ENCODE data around the gene CAND1. TPM values are rescaled to one million over a fixed set of nuclear protein-coding genes. Genes with fewer than 3 reads are reported as not detected.

CAND1 gene
- total and polyA plus RNA-seq, 2 donors (not counting 1 experiment from before 2014, with no cell fraction given) = 14.8 to 108 TPM

DNA sequence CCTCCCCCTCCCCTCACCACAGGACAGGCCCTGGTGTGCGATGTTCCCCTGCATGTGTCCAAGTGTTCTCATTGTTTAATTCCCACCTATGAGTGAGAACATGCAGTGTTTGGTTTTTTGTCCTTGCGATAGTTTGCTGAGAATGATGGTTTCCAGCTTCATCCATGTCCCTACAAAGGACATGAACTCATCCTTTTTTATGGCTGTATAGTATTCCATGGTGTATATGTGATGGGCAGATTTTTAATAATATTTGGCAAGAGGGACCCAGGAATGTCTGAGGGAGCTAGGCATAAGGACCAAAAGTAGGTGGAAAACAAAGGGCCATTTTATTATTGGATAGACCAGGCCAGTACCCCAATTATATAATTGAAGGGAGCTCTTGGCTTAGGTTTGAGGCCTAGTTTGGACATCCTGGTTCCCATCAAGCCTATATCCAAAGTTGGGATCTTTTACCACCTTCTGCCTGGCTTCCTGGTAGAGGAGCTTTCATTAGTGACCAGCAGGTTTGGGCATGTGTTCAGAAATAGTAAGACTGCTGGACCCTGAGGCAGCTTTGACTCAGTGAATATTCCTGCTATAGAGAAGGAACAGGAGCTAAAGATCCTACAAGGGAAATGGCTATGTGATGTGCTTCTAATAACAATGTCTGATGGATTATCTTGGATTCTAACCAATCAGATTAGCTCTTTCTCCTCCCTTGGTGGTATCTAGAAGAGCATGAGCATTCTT lies 76.0 kb downstream of the CAND1 start:
- peaks cover 27% of the 10 kb centered on the region for H3K9me3 Mint-ChIP-seq (ENCODE audit: insufficient read depth)
- no peak overlapping the region for H3K4me2 ChIP-seq (replicated peaks; ENCODE audit: low read depth, low read length, poor library complexity, severe bottlenecking)
- H3K27me3 ChIP-seq (replicated peaks in 1 of 4; ENCODE audit: control extremely low read depth in 1 of 4, control insufficient read depth in 3 of 4, insufficient read depth in 4 of 4, low read length in 3 of 4) = no peaks in the 10 kb centered on the region
- H3K36me3 ChIP-seq (replicated peaks in 1 of 2; ENCODE audit: control extremely low read depth in 1 of 2, control insufficient read depth in 1 of 2, extremely low read depth in 1 of 2, insufficient read depth in 2 of 2, low read length in 1 of 2) = no peaks in the 10 kb centered on the region
- H3K9ac ChIP-seq (ENCODE audit: low read length) = no peak overlapping the region
- no peak overlapping the region for H2AFZ ChIP-seq (ENCODE audit: insufficient read depth, low read depth, low read length, poor library complexity, severe bottlenecking)
- intact Hi-C loops (cut with micrococcal nuclease) = no loop called here
- no peaks in the 10 kb centered on the region for H4K20me1 ChIP-seq (ENCODE audit: control insufficient read depth, insufficient read depth, low read length, poor library complexity, severe bottlenecking)
- no peaks in the 10 kb centered on the region for H3K4me1 ChIP-seq (ENCODE audit: control insufficient read depth in 2 of 2, insufficient read depth in 2 of 2, low read length in 2 of 2)
- peaks cover 0 to 3% (median 2%) of the 10 kb centered on the region in 3 donors for H3K9me3 ChIP-seq (ENCODE audit: control extremely low read depth in 1 of 3, control insufficient read depth in 2 of 3, insufficient read depth in 1 of 3, low read length in 2 of 3)
- no CpG with 5 or more reads among the region's 2 CpGs for WGBS (ENCODE audit: insufficient coverage)
- H3K4me3 ChIP-seq (ENCODE audit: control extremely low read depth in 1 of 5, extremely low read depth in 1 of 5, insufficient read depth in 1 of 5, low read depth in 2 of 5, low read length in 4 of 5) = no peak overlapping the region
- H3K4me1 Mint-ChIP-seq = no peaks in the 10 kb centered on the region
- H3K27ac ChIP-seq (ENCODE audit: low read length in 2 of 2) = no peak overlapping the region
- ATAC-seq (ENCODE audit: low read depth) = no peak
- no peaks in the 10 kb centered on the region for H3K27me3 Mint-ChIP-seq
- ChIA-PET POLR2A (no interaction called here), CTCF (interaction anchor here (1.4 to 1.8 kb wide), 2 partner anchors 11 to 598 kb away, joined by 4 to 7 read pairs; no protein-coding TSS in a partner anchor)
- no peak for DNase-seq
- no peaks in the 10 kb centered on the region for H3K79me2 ChIP-seq (ENCODE audit: control insufficient read depth, insufficient read depth, low read length)
- H3K4me3 Mint-ChIP-seq = no peak overlapping the region
- no peak overlapping the region for H3K27ac Mint-ChIP-seq
- TF ChIP-seq, protein P1, sequence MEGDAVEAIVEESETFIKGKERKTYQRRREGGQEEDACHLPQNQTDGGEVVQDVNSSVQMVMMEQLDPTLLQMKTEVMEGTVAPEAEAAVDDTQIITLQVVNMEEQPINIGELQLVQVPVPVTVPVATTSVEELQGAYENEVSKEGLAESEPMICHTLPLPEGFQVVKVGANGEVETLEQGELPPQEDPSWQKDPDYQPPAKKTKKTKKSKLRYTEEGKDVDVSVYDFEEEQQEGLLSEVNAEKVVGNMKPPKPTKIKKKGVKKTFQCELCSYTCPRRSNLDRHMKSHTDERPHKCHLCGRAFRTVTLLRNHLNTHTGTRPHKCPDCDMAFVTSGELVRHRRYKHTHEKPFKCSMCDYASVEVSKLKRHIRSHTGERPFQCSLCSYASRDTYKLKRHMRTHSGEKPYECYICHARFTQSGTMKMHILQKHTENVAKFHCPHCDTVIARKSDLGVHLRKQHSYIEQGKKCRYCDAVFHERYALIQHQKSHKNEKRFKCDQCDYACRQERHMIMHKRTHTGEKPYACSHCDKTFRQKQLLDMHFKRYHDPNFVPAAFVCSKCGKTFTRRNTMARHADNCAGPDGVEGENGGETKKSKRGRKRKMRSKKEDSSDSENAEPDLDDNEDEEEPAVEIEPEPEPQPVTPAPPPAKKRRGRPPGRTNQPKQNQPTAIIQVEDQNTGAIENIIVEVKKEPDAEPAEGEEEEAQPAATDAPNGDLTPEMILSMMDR (IDR thresholded peaks at IDR 0.05) = no peak
- no peak for TF ChIP-seq EZH2 (IDR thresholded peaks at IDR 0.05; ENCODE audit: borderline replicate concordance, insufficient read depth, low read depth, low read length, poor library complexity, severe bottlenecking)

DNA sequence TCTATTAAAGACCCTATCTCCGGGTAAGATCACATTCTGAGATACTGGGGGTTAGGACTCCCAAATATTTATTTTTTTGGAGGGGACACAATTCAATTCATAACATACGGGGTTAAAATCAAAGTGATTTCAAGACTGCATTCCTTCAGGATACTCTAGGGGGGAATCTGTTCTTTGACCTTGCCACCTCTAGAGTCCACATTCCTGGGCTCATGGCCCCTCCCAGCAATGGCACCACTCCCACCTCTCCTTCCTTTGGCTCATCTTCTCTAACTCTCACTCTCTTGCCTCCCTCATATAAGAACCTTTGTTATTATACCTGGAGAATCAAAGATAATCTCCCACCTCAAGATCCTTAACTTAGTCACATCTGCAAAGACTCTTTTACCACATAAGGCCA lies 79.5 kb downstream of the CAND1 start:
- WGBS (ENCODE audit: insufficient coverage) = no CpG with 5 or more reads among the region's 2 CpGs
- Histone ChIP-seq H3K4me2 (replicated peaks; ENCODE audit: low read depth, low read length, poor library complexity, severe bottlenecking) (no peak overlapping the region), H3K79me2 (ENCODE audit: control insufficient read depth, insufficient read depth, low read length) (no peaks in the 10 kb centered on the region), H2AFZ (ENCODE audit: insufficient read depth, low read depth, low read length, poor library complexity, severe bottlenecking) (no peak overlapping the region), H3K4me3 (ENCODE audit: control extremely low read depth in 1 of 5, extremely low read depth in 1 of 5, insufficient read depth in 1 of 5, low read depth in 2 of 5, low read length in 4 of 5) (no peak overlapping the region), H3K27me3 (replicated peaks in 1 of 4; ENCODE audit: control extremely low read depth in 1 of 4, control insufficient read depth in 3 of 4, insufficient read depth in 4 of 4, low read length in 3 of 4) (no peaks in the 10 kb centered on the region), H3K9ac (ENCODE audit: low read length) (no peak overlapping the region), H3K9me3 (ENCODE audit: control extremely low read depth in 1 of 3, control insufficient read depth in 2 of 3, insufficient read depth in 1 of 3, low read length in 2 of 3) (peaks cover 0 to 3% (median 2%) of the 10 kb centered on the region in 3 donors), H3K27ac (ENCODE audit: low read length in 2 of 2) (no peak overlapping the region), H3K4me1 (ENCODE audit: control insufficient read depth in 2 of 2, insufficient read depth in 2 of 2, low read length in 2 of 2) (no peaks in the 10 kb centered on the region), H4K20me1 (ENCODE audit: control insufficient read depth, insufficient read depth, low read length, poor library complexity, severe bottlenecking) (no peaks in the 10 kb centered on the region), H3K36me3 (replicated peaks in 1 of 2; ENCODE audit: control extremely low read depth in 1 of 2, control insufficient read depth in 1 of 2, extremely low read depth in 1 of 2, insufficient read depth in 2 of 2, low read length in 1 of 2) (no peaks in the 10 kb centered on the region)
- ATAC-seq (ENCODE audit: low read depth) (no peak), DNase-seq (no peak)
- Mint-ChIP-seq H3K27me3 (no peaks in the 10 kb centered on the region), H3K27ac (no peak overlapping the region), H3K9me3 (ENCODE audit: insufficient read depth) (peaks cover 16% of the 10 kb centered on the region), H3K4me3 (no peak overlapping the region), H3K4me1 (no peaks in the 10 kb centered on the region)
- no peak for TF ChIP-seq EZH2 (IDR thresholded peaks at IDR 0.05; ENCODE audit: borderline replicate concordance, insufficient read depth, low read depth, low read length, poor library complexity, severe bottlenecking)
- TF ChIP-seq, protein P1 (IDR thresholded peaks at IDR 0.05) = no peak
- intact Hi-C loops (cut with micrococcal nuclease) = no loop called here
- POLR2A ChIA-PET = no interaction called here
- CTCF ChIA-PET = no interaction called here
